ENCODE data around the gene EPHA6. TPM values are rescaled to one million over a fixed set of nuclear protein-coding genes. Genes with fewer than 3 reads are reported as not detected.

Gene EPHA6
- total RNA-seq, 2 donors from 2014 or later: 0.52 to 2.0 TPM

GRCh38 chr3:96958856-96959255 is 144.5 kb downstream of the EPHA6 start:
- no peak overlapping the region for H3K27ac ChIP-seq
- no peaks in the 10 kb centered on the region for H3K9me3 ChIP-seq
- no peaks in the 10 kb centered on the region for H3K27me3 ChIP-seq
- intact Hi-C loops (cut with DNase I): no loop called here
- no peaks in the 10 kb centered on the region for H3K4me1 ChIP-seq
- no peak for DNase-seq
- no peaks in the 10 kb centered on the region for H3K36me3 ChIP-seq (replicated peaks in 1 of 2; ENCODE audit: insufficient read depth in 1 of 2, low read depth in 2 of 2)
- H3K4me3 ChIP-seq: no peak overlapping the region
- WGBS, 2 donors: 84 to 86% methylated on average over 4 of the region's 4 CpGs
- no peak for ATAC-seq
- TF ChIP-seq CTCF (IDR thresholded peaks at IDR 0.05) (no peak), POLR2A (IDR thresholded peaks at IDR 0.05) (no peak)

- no peaks in the 10 kb centered on the region for H3K36me3 ChIP-seq (replicated peaks in 1 of 2; ENCODE audit: insufficient read depth in 1 of 2, low read depth in 2 of 2)
- no peak overlapping the region for H3K27ac ChIP-seq
- H3K9me3 ChIP-seq: no peaks in the 10 kb centered on the region
- DNase-seq: no peak
- H3K4me1 ChIP-seq: no peaks in the 10 kb centered on the region
- 39 to 47% methylated on average over 1 of the region's 1 CpG for WGBS, 2 donors
- intact Hi-C loops (cut with DNase I): no loop called here
- no peaks in the 10 kb centered on the region for H3K27me3 ChIP-seq
- ATAC-seq: no peak
- no peak overlapping the region for H3K4me3 ChIP-seq
- TF ChIP-seq POLR2A (IDR thresholded peaks at IDR 0.05): no peak
- no peak for TF ChIP-seq CTCF (IDR thresholded peaks at IDR 0.05)
Measured at GRCh38 chr3:96959474-96959873, 145.1 kb downstream of the EPHA6 start.

- Histone ChIP-seq H3K27ac (no peak overlapping the region), H3K4me1 (no peaks in the 10 kb centered on the region), H3K9me3 (no peaks in the 10 kb centered on the region), H3K27me3 (no peaks in the 10 kb centered on the region), H3K36me3 (replicated peaks in 1 of 2; ENCODE audit: insufficient read depth in 1 of 2, low read depth in 2 of 2) (no peaks in the 10 kb centered on the region), H3K4me3 (no peak overlapping the region)
- intact Hi-C loops (cut with DNase I): no loop called here
- WGBS, 2 donors: 68 to 71% methylated on average over 4 of the region's 4 CpGs
- DNase-seq (no peak), ATAC-seq (no peak)
- TF ChIP-seq POLR2A (IDR thresholded peaks at IDR 0.05) (no peak), CTCF (IDR thresholded peaks at IDR 0.05) (no peak)
Measured at GRCh38 chr3:96959901-96960641, 145.7 kb downstream of the EPHA6 start.

- Histone ChIP-seq H3K4me3 (no peak overlapping the region), H3K27ac (no peak overlapping the region), H3K9me3 (no peaks in the 10 kb centered on the region), H3K27me3 (no peaks in the 10 kb centered on the region), H3K36me3 (replicated peaks in 1 of 2; ENCODE audit: insufficient read depth in 1 of 2, low read depth in 2 of 2) (no peaks in the 10 kb centered on the region), H3K4me1 (no peaks in the 10 kb centered on the region)
- WGBS, 2 donors: 70 to 74% methylated on average over 1 of the region's 1 CpG
- intact Hi-C loops (cut with DNase I): no loop called here
- TF ChIP-seq POLR2A (IDR thresholded peaks at IDR 0.05) (no peak), CTCF (IDR thresholded peaks at IDR 0.05) (no peak)
- ATAC-seq (no peak), DNase-seq (no peak)
Measured at GRCh38 chr3:96960661-96961330, 146.4 kb downstream of the EPHA6 start.

GRCh38 chr3:96961576-96961975 is 147.2 kb downstream of the EPHA6 start:
- DNase-seq: no peak
- no peaks in the 10 kb centered on the region for H3K36me3 ChIP-seq (replicated peaks in 1 of 2; ENCODE audit: insufficient read depth in 1 of 2, low read depth in 2 of 2)
- no peaks in the 10 kb centered on the region for H3K4me1 ChIP-seq
- no peaks in the 10 kb centered on the region for H3K27me3 ChIP-seq
- H3K4me3 ChIP-seq: no peak overlapping the region
- no peak overlapping the region for H3K27ac ChIP-seq
- no peak for ATAC-seq
- intact Hi-C loops (cut with DNase I): no loop called here
- no peak for TF ChIP-seq POLR2A (IDR thresholded peaks at IDR 0.05)
- no peak for TF ChIP-seq CTCF (IDR thresholded peaks at IDR 0.05)
- no peaks in the 10 kb centered on the region for H3K9me3 ChIP-seq
